Activated CD4-positive, alpha-beta T cell treated with anti-CD3 and anti-CD28 coated beads for 24 hours (primary cell): ENCODE measurements around the gene DNAJC4.
A peak's percentile ranks its signal among the peaks of the same experiment; 100 is the strongest.

ENCODE experiments used
- DNase-seq, 2 donors: peaks; one replicate each; pipeline ENCODE4 v3.0.0-alpha.2; 2020; ENCODE audit warnings: low read depth in 2 of 2

Gene DNAJC4

DNA sequence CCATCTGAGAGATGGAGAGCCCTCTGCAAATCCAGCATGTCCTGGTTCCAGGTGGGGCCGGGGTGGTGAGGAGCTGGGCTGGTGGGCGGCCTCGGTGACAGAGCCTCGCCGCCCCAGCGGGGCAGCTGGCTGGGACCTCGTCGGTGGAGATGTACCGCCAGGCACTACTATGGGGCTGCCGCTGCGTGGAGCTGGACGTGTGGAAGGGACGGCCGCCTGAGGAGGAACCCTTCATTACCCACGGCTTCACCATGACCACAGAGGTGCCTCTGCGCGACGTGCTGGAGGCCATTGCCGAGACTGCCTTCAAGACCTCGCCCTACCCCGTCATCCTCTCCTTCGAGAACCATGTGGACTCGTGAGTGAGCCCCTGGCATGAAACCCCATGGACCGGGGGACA, 28.0 kb downstream of the DNAJC4 start:
- no peak for DNase-seq

DNA sequence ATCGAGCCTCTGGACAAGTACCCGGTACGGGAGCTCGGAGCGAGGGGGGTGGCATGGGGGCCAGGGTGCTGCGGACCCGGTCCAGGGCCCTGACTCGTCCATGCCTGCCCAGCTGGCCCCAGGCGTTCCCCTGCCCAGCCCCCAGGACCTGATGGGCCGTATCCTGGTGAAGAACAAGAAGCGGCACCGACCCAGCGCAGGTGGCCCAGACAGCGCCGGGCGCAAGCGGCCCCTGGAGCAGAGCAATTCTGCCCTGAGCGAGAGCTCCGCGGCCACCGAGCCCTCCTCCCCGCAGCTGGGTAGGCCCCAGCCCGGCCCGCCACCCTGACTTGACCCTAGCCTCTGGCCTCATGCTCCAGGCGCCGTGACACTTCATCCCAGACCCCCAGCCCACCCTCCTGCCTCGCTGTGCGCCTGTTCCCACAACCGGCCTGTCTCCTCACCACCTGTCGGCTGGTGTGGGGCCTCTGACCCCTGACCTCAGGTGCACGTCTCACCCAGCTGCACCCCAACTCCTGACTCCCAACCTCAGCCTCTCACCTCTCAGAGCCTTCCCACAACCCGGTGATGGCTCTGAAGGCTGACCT, 28.7 kb downstream of the DNAJC4 start:
- no peak for DNase-seq

- no peak for DNase-seq
Measured at GRCh38 chr11:64259533-64260067, 29.3 kb downstream of the DNAJC4 start.

- no peak for DNase-seq
Measured at GRCh38 chr11:64260147-64260708, 29.9 kb downstream of the DNAJC4 start.

- DNase-seq = no peak
Measured at GRCh38 chr11:64261556-64262080, 31.3 kb downstream of the DNAJC4 start.

DNA sequence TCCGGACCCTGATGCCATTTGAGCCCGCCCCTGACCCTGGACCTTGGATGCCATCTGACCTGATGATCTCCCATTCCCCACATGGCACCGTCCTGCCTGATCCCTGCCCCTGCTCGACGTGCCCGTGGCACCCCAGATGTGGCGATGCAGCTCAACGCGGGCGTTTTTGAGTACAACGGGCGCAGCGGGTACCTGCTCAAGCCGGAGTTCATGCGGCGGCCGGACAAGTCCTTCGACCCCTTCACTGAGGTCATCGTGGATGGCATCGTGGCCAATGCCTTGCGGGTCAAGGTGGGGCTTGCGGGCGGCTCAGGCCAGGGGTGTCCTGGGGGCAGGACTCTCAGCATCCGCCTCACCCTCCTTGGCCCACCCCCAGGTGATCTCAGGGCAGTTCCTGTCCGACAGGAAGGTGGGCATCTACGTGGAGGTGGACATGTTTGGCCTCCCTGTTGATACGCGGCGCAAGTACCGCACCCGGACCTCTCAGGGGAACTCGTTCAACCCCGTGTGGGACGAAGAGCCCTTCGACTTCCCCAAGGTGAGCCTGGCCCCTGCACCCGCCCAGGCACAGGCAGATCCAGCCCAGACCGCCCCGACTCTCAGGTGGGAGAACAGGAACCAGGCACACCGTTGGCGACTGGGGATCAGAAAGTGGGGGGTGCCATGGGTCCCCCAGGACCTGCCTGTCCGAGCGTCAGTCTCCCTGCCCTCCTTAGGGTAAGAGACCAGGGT, 32.1 kb downstream of the DNAJC4 start:
- no peak for DNase-seq

- DNase-seq = no peak
Measured at GRCh38 chr11:64263021-64263946, 32.9 kb downstream of the DNAJC4 start.

- DNase-seq = no peak
Measured at GRCh38 chr11:64263947-64264317, 33.6 kb downstream of the DNAJC4 start.

DNA sequence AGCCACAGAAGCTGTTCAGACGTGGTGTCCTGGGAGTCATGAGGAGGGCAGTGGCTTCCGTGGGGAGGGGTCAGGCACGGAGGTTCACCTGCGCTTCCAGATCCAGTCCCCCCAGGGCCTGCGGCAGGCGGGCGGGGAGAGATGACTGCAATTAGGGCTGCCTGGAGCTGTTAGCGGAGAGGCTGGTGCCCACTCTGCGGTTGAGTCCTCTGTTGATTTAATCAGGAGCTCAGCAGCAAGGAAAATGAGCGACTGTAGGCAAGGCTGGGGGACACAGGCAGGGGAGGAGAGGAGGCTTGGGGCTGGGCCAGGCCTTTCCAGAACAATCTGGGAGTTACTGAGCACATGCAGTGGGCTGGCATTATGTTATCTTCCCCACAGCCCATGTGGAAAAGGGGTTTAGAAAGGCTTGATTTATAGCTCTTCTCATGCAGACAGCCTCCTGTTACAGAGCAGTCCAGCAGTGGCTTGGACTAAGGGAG, 34.1 kb downstream of the DNAJC4 start:
- no peak for DNase-seq

DNA sequence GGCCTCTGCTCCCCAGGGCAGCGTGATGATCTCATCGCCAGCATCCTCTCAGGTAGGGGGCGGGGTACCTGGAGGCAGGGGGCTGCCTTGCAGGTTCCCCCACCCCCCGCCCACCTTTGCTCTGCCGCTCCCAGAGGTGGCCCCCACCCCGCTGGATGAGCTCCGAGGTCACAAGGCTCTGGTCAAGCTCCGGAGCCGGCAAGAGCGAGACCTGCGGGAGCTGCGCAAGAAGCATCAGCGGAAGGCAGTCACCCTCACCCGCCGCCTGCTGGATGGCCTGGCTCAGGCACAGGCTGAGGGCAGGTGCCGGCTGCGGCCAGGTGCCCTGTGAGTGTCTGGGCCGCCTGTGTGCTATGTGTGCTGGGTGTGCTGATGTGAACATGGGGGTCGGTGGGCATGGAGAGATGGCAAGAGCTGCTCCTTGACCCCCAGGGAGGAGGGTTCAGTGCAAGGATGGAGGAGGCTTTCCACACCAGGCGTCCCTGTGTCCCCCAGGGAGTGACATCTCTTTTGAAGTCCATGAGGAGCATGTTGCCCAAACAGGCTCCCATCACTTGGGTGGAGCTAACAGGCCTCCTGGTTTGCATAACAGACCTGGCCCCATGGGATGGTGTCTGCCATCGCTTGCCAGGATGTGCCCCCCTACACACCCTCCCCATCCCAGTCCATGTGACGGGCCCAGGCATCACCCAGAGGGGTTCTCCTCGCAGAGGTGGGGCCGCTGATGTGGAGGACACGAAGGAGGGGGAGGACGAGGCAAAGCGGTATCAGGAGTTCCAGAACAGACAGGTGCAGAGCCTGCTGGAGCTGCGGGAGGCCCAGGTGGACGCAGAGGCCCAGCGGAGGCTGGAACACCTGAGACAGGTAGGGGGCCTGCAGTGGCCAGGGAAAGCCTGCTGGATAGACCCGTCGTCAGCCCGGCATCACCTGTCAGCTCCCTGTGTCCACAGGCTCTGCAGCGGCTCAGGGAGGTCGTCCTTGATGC, 35.1 kb downstream of the DNAJC4 start:
- DNase-seq = no peak

DNA sequence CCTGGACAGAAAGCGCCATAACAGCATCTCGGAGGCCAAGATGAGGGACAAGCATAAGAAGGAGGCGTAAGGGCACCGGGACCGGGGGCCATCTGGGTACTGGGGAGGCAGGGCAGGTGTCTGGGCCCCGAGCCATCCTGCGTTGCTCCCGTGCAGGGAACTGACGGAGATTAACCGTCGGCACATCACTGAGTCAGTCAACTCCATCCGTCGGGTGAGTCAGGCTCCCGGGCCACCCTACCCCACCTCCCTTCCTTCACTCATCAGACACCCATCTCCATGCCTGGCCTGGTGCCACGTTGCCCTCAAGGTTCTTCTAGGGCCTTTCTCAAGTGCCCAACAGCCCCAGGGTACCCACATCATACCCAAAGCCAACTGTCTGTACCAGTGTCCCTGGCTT, 36.0 kb downstream of the DNAJC4 start:
- DNase-seq = no peak

- DNase-seq = no peak
Measured at GRCh38 chr11:64267207-64267945, 37.0 kb downstream of the DNAJC4 start.

- no peak for DNase-seq
Measured at GRCh38 chr11:64268025-64268892, 37.9 kb downstream of the DNAJC4 start.

GRCh38 chr11:64268893-64269539, 38.7 kb downstream of the DNAJC4 start:
- peak in 1 of 2 donors; percentile 50 for DNase-seq

DNA sequence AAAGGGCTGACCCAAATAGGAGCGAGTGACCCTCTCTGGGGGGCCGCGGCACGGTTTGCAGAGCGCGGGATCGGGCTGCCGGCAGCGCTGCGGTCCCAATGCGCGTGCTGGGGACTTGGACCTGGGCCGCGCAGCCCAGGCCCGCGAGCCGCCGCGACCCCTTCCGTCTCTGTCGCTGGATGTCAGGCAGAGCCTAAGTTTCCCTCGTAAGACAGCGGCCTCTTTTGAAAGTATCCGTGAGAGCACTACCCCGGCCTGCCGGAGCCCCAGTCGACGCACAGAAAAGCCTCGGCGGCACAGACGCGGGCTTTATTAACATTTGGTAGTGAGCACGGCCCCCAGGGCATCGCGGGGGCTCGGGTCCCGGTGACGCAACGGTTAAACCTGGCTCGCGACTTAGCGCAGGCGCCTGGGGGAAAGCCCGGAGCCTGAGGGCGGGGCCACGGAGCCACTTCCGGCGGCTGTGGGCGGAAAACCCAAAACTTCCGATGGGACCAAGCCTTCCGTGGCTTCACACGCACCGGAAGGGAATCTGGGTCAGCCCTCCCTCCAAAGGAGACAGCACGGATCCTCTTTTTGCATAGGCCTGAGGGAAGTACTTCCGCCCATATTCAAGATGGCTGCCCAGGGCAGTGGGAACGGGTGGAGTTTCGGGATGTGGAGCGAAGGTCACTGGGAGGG, 39.3 kb downstream of the DNAJC4 start:
- peak; percentile 95 to 97 for DNase-seq

- DNase-seq = no peak
Measured at GRCh38 chr11:64275031-64275800, 44.9 kb downstream of the DNAJC4 start.

- no peak for DNase-seq
Measured at GRCh38 chr11:64275841-64276240, 45.5 kb downstream of the DNAJC4 start.
